SK-N-SH treated with all-trans-retinoic acid at 6 μM for 48 hours (cell line): ENCODE results near the gene ALDH4A1.

Source experiments
- ATAC-seq: fragments of 200-7000 bp; cut with Tn5 transposase; 3 replicates; pipeline ENCODE4 v1.9.1; 2020; ENCODE audit warnings: mild to moderate bottlenecking, moderate library complexity
- BACH2 ChIP-seq: fragments of 250-450 bp; sonication (Bioruptor Pico); IDR thresholded peaks from 2 replicates; pipeline ENCODE4 v1.9.0; 2021; ENCODE audit warnings: mild to moderate bottlenecking, borderline replicate concordance
- CREB5 ChIP-seq: fragments of 250-450 bp; sonication (Bioruptor Pico); IDR thresholded peaks from 2 replicates; pipeline ENCODE4 v1.5.1; 2020; ENCODE audit warnings: low read depth, mild to moderate bottlenecking, moderate library complexity
- CSDC2 ChIP-seq: fragments of 250-450 bp; sonication (Bioruptor Pico); IDR thresholded peaks from 2 replicates; pipeline ENCODE4 v1.5.0; 2020; ENCODE audit warnings: mild to moderate bottlenecking, moderate library complexity
- CSRNP3 ChIP-seq: fragments of 250-450 bp; sonication (Bioruptor Pico); IDR thresholded peaks from 2 replicates; pipeline ENCODE4 v1.5.1; 2021; ENCODE audit warnings: mild to moderate bottlenecking, moderate library complexity
- ESRRG ChIP-seq: fragments of 250-450 bp; sonication (Bioruptor Pico); IDR thresholded peaks from 2 replicates; pipeline ENCODE4 v1.6.1; 2021; ENCODE audit warnings: mild to moderate bottlenecking
- GLIS3 ChIP-seq: fragments of 250-450 bp; sonication (Bioruptor Pico); IDR thresholded peaks from 2 replicates; pipeline ENCODE4 v1.5.0; 2020; ENCODE audit warnings: mild to moderate bottlenecking, moderate library complexity
- ISL1 ChIP-seq: fragments of 250-450 bp; sonication (Bioruptor Pico); IDR thresholded peaks from 2 replicates; pipeline ENCODE4 v2.1.2; 2022; ENCODE audit warnings: mild to moderate bottlenecking, moderate library complexity
- OSR1 ChIP-seq: fragments of 250-450 bp; sonication (Bioruptor Pico); IDR thresholded peaks from 2 replicates; pipeline ENCODE4 v1.8.0; 2022; ENCODE audit warnings: moderate library complexity, mild to moderate bottlenecking, inconsistent platforms
- PATZ1 ChIP-seq: fragments of 250-450 bp; sonication (Bioruptor Pico); IDR thresholded peaks from 2 replicates; pipeline ENCODE4 v1.8.0; 2020; ENCODE audit warnings: mild to moderate bottlenecking, moderate library complexity, borderline replicate concordance
- POU6F1 ChIP-seq: fragments of 250-450 bp; sonication (Bioruptor Pico); IDR thresholded peaks from 2 replicates; pipeline ENCODE4 v1.8.0; 2021; ENCODE audit warnings: low read depth, mild to moderate bottlenecking, moderate library complexity, borderline replicate concordance
- PPARA ChIP-seq: fragments of 250-450 bp; sonication (Bioruptor Pico); IDR thresholded peaks from 2 replicates; pipeline ENCODE4 v1.5.0; 2020; ENCODE audit warnings: mild to moderate bottlenecking, borderline replicate concordance
- RARB ChIP-seq: fragments of 250-450 bp; sonication (Bioruptor Pico); IDR thresholded peaks from 2 replicates; pipeline ENCODE4 v1.8.0; 2021; ENCODE audit warnings: mild to moderate bottlenecking, moderate library complexity
- SNAI2 ChIP-seq: fragments of 250-450 bp; sonication (Bioruptor Pico); IDR thresholded peaks from 2 replicates; pipeline ENCODE4 v1.5.0; 2020; ENCODE audit warnings: mild to moderate bottlenecking, moderate library complexity
- TCF4 ChIP-seq: fragments of 250-450 bp; sonication (Bioruptor Pico); IDR thresholded peaks from 2 replicates; pipeline ENCODE4 v1.8.0; 2021; ENCODE audit warnings: mild to moderate bottlenecking, moderate library complexity, borderline replicate concordance
- ZC3H10 ChIP-seq: fragments of 250-450 bp; sonication (Bioruptor Pico); IDR thresholded peaks from 2 replicates; pipeline ENCODE4 v1.5.1; 2021; ENCODE audit warnings: mild to moderate bottlenecking, moderate library complexity
- ZFP3 ChIP-seq: fragments of 250-450 bp; sonication (Bioruptor Pico); IDR thresholded peaks from 2 replicates; pipeline ENCODE4 v1.5.0; 2020; ENCODE audit warnings: mild to moderate bottlenecking, moderate library complexity
- ZFP30 ChIP-seq: fragments of 450-650 bp; formaldehyde crosslinking; IDR thresholded peaks from 2 replicates; pipeline ENCODE4 v1.5.0; 2022; ENCODE audit warnings: mild to moderate bottlenecking, moderate library complexity
- ZNF565 ChIP-seq: fragments of 450-650 bp; formaldehyde crosslinking; conservative IDR thresholded peaks from 2 replicates; pipeline ENCODE4 v1.5.0; 2020; ENCODE audit warnings: low read depth, mild to moderate bottlenecking, moderate library complexity
- ZNF70 ChIP-seq: fragments of 450-650 bp; formaldehyde crosslinking; IDR thresholded peaks from 2 replicates; pipeline ENCODE4 v1.5.0; 2020; ENCODE audit warnings: mild to moderate bottlenecking, moderate library complexity
- ZNF8 ChIP-seq: fragments of 450-650 bp; formaldehyde crosslinking; IDR thresholded peaks from 2 replicates; pipeline ENCODE4 v1.5.0; 2020; ENCODE audit warnings: mild to moderate bottlenecking, moderate library complexity

ALDH4A1 gene

GRCh38 chr1:18948913-18949685, 46.7 kb upstream of the ALDH4A1 start:
- no peak for TF ChIP-seq ZC3H10
- TF ChIP-seq POU6F1 (CRISPR knock-in tag): no peak
- TF ChIP-seq RARB (CRISPR knock-in tag): no peak
- no peak for TF ChIP-seq PATZ1 (CRISPR knock-in tag)
- TF ChIP-seq ZNF8: no peak
- TF ChIP-seq ZNF70 (CRISPR knock-in tag): no peak
- TF ChIP-seq BACH2 (CRISPR knock-in tag): no peak
- no peak for TF ChIP-seq ISL1 (CRISPR knock-in tag)
- no peak for TF ChIP-seq CSDC2
- no peak for TF ChIP-seq ZFP30 (CRISPR knock-in tag)
- no peak for TF ChIP-seq ESRRG
- no peak for TF ChIP-seq GLIS3 (CRISPR knock-in tag)
- TF ChIP-seq CSRNP3 (CRISPR knock-in tag): no peak
- no peak for TF ChIP-seq CREB5 (CRISPR knock-in tag)
- ATAC-seq: peak; percentile 30

GRCh38 chr1:18948048-18948912, 45.9 kb upstream of the ALDH4A1 start:
- peak; percentile 61 for ATAC-seq
- TF ChIP-seq PATZ1 (CRISPR knock-in tag) (no peak), ZC3H10 (no peak), TCF4 (CRISPR knock-in tag) (no peak), ZNF8 (no peak), CSDC2 (no peak), ZFP3 (CRISPR knock-in tag) (no peak), CREB5 (CRISPR knock-in tag) (no peak), ZNF70 (CRISPR knock-in tag) (no peak), RARB (CRISPR knock-in tag) (no peak), CSRNP3 (CRISPR knock-in tag) (no peak), OSR1 (CRISPR knock-in tag) (no peak), SNAI2 (CRISPR knock-in tag) (no peak), BACH2 (CRISPR knock-in tag) (no peak), PPARA (CRISPR knock-in tag) (no peak), ZNF565 (CRISPR knock-in tag) (no peak), POU6F1 (CRISPR knock-in tag) (no peak)
